8988T (cell line): ENCODE results near the gene OSBPL5.

Experiments
- DNase-seq: peaks from one replicate; pipeline ENCODE4 v3.0.0; 2011

The OSBPL5 gene

GRCh38 chr11:3096909-3097530 is 68.1 kb downstream of the OSBPL5 start:
- DNase-seq, result no peak

DNA sequence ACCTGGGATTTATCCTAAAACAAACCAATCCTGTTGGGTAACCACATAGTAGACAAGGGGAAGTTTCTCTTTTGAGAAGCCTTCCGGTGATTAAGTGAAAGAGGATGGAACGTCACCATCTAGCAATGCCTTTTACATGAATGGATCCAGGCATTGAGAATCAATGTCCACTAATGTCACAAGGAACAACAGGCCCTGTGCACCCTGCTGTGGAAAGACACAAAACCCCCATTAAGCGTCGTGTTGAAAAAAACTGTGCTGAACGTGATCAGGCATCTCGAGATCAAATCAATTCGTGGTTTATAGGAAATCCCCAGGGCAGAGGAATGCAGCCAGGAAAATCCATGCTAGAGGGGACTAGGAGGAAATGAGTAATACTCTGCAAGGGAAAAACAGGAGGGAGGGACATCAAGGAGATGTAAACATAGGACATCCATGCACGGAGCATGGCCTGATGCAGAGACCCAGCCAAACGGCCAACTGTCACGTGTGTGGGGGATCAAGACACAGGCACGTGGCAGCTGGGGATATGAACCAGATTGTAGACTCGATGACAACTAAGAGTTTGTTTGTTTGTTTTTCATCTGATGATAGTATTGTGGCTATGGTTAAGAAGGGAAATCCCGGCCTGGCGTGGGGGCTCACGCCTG is 69.3 kb downstream of the OSBPL5 start:
- DNase-seq, result peak; percentile 84

- no peak for DNase-seq
Measured at GRCh38 chr11:3094223-3094824, 70.8 kb downstream of the OSBPL5 start.

- peak; percentile 32 for DNase-seq
Measured at GRCh38 chr11:3093281-3094191, 71.6 kb downstream of the OSBPL5 start.

GRCh38 chr11:3092603-3093141 is 72.4 kb downstream of the OSBPL5 start:
- DNase-seq, result no peak

GRCh38 chr11:3091846-3092602 is 73.1 kb downstream of the OSBPL5 start:
- peak; percentile 98 for DNase-seq

DNA sequence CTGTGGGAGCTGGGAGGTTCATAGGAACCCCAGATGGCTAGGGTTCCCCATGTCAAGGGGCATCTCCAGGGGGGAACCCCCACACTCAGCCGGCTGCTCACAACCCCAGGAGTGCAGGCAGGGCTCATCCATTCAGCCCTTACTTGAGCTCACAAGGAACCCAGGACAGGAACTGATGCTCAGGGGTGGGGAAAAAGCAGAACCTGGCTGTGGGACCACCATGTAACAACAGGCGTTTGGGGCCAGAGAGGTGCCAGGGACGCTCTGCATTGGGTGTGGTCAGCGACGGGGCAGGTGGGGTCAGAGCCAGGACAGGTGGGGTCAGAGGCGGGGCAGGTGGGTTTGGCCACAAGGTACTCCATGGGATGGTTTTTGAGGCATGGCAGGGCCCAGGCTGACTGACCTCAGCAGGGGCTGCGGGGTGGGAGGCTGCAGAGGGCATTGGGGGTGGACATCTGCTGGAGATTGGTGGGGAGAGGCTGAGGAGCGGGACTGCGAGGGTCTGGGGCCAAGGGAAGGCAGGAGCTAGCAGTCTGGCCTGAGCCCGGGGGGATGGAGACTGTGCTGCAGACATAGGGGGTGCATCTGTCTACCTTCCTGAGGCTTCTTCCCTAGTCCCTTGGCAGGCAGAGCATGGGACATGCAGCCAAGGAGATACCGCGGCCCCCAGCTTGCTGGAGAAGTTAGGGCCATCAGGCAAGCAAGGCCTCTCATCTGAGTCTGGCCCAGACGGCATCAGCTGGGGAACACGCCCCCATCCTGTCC is 73.8 kb downstream of the OSBPL5 start:
- no peak for DNase-seq

DNA sequence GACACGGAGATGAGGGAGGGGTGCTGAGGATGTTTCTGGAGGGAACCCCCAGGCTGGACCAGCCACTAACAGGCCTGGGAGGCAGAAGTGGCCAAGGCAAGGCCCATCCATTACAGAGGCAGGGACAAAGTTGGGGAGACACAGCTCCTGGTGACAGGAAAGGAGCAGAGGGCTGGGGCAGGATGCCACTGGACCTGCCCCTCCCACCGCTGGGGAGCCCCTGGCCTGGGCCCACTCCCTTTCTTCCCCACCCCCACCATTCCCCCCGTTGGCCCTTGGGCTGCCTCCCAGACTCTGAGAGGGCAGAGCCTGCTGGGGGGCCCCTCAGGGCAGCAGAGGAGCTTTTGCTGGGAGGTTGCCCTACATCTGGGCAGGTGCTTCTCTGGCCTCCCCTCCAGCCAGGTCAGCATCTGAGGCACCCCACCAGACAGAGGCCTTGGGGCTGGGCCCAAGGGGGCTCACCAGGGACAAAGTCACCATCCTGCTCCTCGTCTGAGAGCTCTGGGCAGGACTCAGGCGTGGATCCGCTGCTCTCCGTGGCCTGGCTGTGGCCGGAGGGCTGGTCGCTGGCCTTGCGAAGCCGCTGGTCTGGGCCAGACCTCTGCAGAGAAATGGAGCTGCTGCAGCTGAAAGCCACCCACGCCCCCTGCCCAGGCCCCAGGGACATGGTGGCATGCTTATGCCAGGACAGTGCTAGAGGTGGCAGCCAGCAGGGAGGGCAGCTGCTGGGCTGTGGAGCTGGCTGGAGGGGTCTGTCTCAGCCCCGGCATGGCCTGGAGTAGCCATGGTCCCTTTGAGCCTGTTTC is 74.8 kb downstream of the OSBPL5 start:
- no peak for DNase-seq

DNA sequence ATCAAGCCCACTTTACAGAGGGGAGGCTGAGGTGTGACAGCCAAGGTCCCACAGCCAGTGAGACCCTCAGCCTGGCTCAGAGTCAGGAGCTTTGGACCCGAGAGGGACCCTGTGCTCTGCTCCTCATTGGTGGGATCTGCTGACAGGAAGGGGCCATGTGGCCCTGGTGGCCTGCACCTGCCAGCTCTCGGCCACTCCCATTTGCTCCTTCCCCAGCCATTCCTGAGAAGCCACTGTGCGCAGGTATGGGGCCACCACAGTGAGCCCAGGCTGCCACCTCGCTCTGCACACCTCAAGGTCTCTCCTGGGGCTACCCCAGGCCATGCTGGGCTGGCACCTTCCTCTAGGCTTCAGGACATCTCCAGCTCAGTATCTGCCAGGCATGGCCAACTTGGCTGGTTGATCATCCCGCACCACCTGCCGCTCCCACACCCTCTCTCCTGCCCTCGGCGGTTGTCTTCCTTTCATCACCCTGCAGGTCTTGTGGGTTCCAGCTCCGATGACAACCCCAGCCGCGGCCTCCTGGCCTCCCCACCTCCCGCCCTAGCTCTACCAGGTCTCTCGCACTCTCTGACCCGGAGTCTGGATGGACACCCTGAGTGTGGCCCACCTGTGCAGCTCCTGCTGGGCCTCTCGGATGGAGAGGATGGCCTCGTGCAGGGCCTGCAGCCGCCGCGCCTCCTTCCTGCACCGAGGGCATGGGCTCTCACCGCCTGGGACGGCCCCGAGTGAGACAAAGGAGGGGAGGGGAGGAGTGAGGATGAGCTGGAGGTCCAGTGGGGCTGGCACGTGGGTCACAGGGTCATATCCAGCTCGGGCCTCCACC is 75.7 kb downstream of the OSBPL5 start:
- no peak for DNase-seq

GRCh38 chr11:3088806-3089205 is 76.3 kb downstream of the OSBPL5 start:
- DNase-seq, result no peak

- DNase-seq, result no peak
Measured at GRCh38 chr11:3087821-3088800, 77.0 kb downstream of the OSBPL5 start.

GRCh38 chr11:3087373-3087772 is 77.7 kb downstream of the OSBPL5 start:
- DNase-seq, result no peak

GRCh38 chr11:3086671-3087150 is 78.4 kb downstream of the OSBPL5 start:
- DNase-seq, result no peak

- DNase-seq, result no peak
Measured at GRCh38 chr11:3086114-3086513, 79.0 kb downstream of the OSBPL5 start.

DNA sequence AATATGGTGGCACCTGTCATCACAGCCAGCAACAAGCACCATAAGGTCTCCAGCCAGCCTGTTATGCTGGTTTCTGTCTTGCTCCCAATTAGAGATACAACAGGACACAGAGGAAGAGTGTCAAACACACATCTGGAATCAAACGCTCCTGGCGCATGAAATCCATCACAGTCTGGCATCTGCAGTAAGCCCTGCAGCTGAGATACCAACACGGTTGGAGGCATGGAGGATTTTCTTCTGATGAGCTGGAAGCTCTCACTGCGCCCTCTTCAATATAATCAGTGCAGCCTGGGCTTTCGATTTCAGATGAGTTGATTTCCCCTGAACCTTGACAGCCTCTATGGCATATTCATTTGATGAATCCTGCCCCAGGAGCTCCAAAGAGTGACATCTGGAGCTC is 80.1 kb downstream of the OSBPL5 start:
- DNase-seq, result no peak

DNA sequence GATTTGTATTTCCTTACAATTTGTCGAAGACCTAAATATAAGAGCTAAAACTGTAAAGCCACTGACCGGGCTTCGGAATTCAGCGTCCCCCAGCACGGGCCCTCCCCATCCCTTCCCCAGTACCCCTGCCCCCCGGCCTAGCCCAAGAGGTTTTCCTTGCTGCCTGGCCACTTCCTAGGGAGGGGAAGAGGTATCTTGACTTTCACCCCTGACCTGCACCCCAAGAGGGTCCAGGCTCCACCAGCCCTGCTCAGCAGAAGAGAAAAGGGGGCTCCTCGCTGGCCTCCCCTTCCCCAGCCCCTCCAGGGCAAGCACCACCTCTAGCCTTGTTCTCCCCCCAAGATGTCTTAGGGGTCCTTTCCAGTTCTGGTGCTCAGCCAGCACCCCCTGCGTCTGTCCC is 81.8 kb downstream of the OSBPL5 start:
- no peak for DNase-seq

- no peak for DNase-seq
Measured at GRCh38 chr11:3081386-3081751, 83.7 kb downstream of the OSBPL5 start.

GRCh38 chr11:3080733-3081385 is 84.3 kb downstream of the OSBPL5 start:
- no peak for DNase-seq
